HL-60 (cell line): ENCODE data around the gene WIZ.

Experiments
- DNase-seq, 2 experiments: peaks; one replicate each; pipeline ENCODE4 v3.0.0-alpha.2; 2010 to 2020; ENCODE audit warnings: low read depth in 1 of 2, low spot score in 1 of 2
- H3K27ac ChIP-seq: fragments of 250-450 bp; sonication (Bioruptor Pico); replicated peaks from 2 replicates; pipeline ENCODE4 v1.5.1; 2020; ENCODE audit warnings: mild to moderate bottlenecking, moderate library complexity
- H3K27me3 ChIP-seq: fragments of 250-450 bp; sonication (Bioruptor Pico); 2 replicates; pipeline ENCODE4 v1.5.1; 2021; ENCODE audit warnings: mild to moderate bottlenecking, moderate library complexity; ENCODE audit not compliant: insufficient read depth, poor library complexity, severe bottlenecking
- H3K4me3 ChIP-seq: replicated peaks from 2 replicates; pipeline ENCODE4 v1.5.1; 2011; ENCODE audit warnings: mild to moderate bottlenecking, control low read depth, low read length; ENCODE audit not compliant: insufficient read depth
- GABPA ChIP-seq: IDR thresholded peaks from 2 replicates; pipeline ENCODE4 v1.6.1; 2012; ENCODE audit warnings: low read depth
- POLR2AphosphoS5 ChIP-seq: IDR thresholded peaks from 2 replicates; pipeline ENCODE4 v1.6.1; 2012; ENCODE audit warnings: low read depth
- REST ChIP-seq: IDR thresholded peaks from 2 replicates; pipeline ENCODE4 v1.6.1; 2012; ENCODE audit warnings: low read depth; ENCODE audit not compliant: insufficient replicate concordance
- SPI1 ChIP-seq: IDR thresholded peaks from 2 replicates; pipeline ENCODE4 v1.6.1; 2012; ENCODE audit warnings: low read depth, mild to moderate bottlenecking, borderline replicate concordance
- TF ChIP-seq, protein P1 (sequence below): IDR thresholded peaks from one replicate; pipeline ENCODE4 v1.5.1; 2011; ENCODE audit warnings: low read length, control low read depth, inconsistent platforms; ENCODE audit not compliant: insufficient read depth

The WIZ gene

DNA sequence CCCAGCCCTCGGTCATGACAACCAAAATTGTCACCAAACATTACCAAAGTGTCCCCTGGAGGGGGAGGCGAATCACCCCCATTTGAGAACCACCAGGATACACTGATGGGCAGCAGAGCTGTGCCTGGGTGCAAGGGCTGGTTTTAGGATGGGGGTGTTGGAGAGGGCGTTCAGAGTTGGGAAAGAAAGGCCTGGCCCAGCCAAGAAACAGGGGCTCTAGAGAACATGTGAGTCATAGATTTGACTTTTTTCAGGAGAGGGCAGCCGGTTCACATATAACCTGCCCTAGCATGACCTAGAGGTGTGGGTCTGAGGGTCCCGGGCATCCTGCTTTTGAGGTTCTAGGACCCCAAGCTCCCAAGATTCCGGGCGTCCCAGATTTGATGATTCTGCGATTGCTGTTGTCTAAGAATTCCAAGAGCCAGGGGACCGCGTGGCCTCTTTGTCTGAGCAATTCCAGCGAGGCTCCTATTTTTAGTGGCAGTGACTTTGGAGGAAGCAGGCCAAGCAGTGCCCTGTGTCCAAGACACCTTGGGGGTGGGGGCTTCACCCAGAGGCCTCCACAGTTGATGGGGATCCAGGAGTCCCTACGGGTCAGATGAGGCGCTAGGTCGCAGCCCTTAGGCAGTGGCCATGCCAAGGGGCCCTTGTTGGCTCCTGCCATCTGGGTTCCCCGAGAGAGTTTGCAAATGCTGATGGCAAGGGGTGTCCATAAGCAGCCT, 5.1 kb downstream of the WIZ start:
- H3K27ac ChIP-seq = no peak overlapping the region
- H3K4me3 ChIP-seq = no peak overlapping the region
- no peaks in the 10 kb centered on the region for H3K27me3 ChIP-seq
- TF ChIP-seq REST = no peak
- TF ChIP-seq, protein P1, sequence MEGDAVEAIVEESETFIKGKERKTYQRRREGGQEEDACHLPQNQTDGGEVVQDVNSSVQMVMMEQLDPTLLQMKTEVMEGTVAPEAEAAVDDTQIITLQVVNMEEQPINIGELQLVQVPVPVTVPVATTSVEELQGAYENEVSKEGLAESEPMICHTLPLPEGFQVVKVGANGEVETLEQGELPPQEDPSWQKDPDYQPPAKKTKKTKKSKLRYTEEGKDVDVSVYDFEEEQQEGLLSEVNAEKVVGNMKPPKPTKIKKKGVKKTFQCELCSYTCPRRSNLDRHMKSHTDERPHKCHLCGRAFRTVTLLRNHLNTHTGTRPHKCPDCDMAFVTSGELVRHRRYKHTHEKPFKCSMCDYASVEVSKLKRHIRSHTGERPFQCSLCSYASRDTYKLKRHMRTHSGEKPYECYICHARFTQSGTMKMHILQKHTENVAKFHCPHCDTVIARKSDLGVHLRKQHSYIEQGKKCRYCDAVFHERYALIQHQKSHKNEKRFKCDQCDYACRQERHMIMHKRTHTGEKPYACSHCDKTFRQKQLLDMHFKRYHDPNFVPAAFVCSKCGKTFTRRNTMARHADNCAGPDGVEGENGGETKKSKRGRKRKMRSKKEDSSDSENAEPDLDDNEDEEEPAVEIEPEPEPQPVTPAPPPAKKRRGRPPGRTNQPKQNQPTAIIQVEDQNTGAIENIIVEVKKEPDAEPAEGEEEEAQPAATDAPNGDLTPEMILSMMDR = no peak
- TF ChIP-seq GABPA = no peak
- TF ChIP-seq SPI1 = no peak
- TF ChIP-seq POLR2AphosphoS5 = no peak
- no peak for DNase-seq

- Histone ChIP-seq H3K4me3 (no peak overlapping the region), H3K27ac (no peak overlapping the region), H3K27me3 (no peaks in the 10 kb centered on the region)
- TF ChIP-seq POLR2AphosphoS5 (no peak), REST (no peak), GABPA (no peak), SPI1 (no peak)
- TF ChIP-seq, protein P1 = no peak
- DNase-seq = no peak
Measured at GRCh38 chr19:15443838-15444237, 5.9 kb downstream of the WIZ start.

DNA sequence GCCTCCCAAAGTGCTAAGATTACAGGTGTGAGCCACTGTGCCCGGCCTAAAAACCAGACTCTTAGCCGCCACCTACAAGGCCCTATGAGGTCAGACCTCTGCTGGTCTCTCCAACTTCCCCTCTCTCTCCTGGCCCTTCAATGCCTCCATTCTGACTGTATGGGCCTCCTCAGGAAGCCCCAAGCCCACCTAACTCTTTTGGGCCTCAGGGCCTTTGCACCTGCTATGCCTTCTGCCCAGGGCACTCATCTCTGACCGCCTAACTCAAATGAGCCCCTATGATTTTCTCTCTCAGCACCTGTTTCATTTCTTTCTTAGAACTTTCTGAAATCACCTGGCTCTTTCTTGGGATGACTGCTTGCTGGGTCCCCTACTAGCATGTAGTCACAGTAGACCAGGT, 6.4 kb downstream of the WIZ start:
- Histone ChIP-seq H3K4me3 (no peak overlapping the region), H3K27me3 (no peaks in the 10 kb centered on the region), H3K27ac (no peak overlapping the region)
- no peak for DNase-seq
- TF ChIP-seq GABPA (no peak), POLR2AphosphoS5 (no peak), SPI1 (no peak), REST (no peak)
- TF ChIP-seq, protein P1 = no peak
